DND-41 (cell line): ENCODE measurements around the gene PRIM2.
"Not testable (repeated sequence)": the region's sequence is repeated elsewhere in the genome, so short reads cannot be mapped to it uniquely, and the experiment has no call there.

Experiments
- CTCF ChIP-seq: IDR thresholded peaks from 2 replicates; pipeline ENCODE4 v1.5.1; 2012; ENCODE audit warnings: borderline replicate concordance, low read length, moderate library complexity, mild to moderate bottlenecking; ENCODE audit not compliant: poor library complexity, severe bottlenecking; ENCODE audit errors: extremely low read depth
- EZH2 ChIP-seq: IDR thresholded peaks from 3 replicates; pipeline ENCODE4 v1.6.1; 2012; ENCODE audit warnings: borderline replicate concordance, low read depth, mild to moderate bottlenecking, moderate library complexity, low read length, inconsistent platforms; ENCODE audit not compliant: severe bottlenecking

DNA sequence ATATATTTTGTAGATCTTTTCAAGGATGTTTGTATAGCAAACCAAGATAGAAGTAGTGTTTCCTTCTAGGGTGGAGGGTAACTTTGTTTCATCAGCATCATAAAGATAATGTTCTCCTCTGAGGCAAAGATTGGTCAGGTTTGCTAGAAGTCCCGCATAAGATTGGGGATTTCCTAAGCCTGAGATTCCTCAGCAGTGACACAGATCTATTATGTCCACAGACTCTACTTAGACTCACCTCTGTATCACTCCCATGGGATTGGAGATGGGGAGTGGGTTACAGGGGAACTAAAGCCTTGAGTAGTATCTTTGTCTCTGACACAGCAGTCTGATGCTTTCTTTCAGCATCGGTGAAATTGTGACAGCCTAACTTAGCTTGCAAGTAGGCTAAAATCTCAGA, 341.1 kb downstream of the PRIM2 start:
- TF ChIP-seq EZH2, CTCF: not testable (repeated sequence)
